Sigmoid colon (tissue), 7 donors: ENCODE data around the gene PSMD10. TPM values are rescaled to one million over a fixed set of nuclear protein-coding genes. Genes with fewer than 3 reads are reported as not detected.

ENCODE experiments used
- DNase-seq: peaks from one replicate; pipeline ENCODE4 v3.0.0-alpha.2; 2019
- H3K27ac ChIP-seq, 4 donors: fragments of 200-600 bp; sonication (generic); one replicate each; pipeline ENCODE4 v1.5.1; 2016 to 2019; ENCODE audit warnings: mild to moderate bottlenecking in 1 of 4
- H3K27me3 ChIP-seq, 3 donors: fragments of 200-600 bp; sonication (generic); one replicate each; pipeline ENCODE4 v1.5.1; 2019; ENCODE audit warnings: mild to moderate bottlenecking in 1 of 3
- H3K36me3 ChIP-seq, 4 donors: fragments of 200-600 bp; sonication (generic); one replicate each; pipeline ENCODE4 v1.5.1; 2016 to 2019
- H3K4me1 ChIP-seq, 4 donors: fragments of 200-600 bp; sonication (generic); one replicate each; pipeline ENCODE4 v1.5.1; 2017 to 2019
- H3K4me3 ChIP-seq, 4 donors: fragments of 200-600 bp; sonication (generic); one replicate each; pipeline ENCODE4 v1.5.1; 2017 to 2019; ENCODE audit warnings: mild to moderate bottlenecking in 2 of 4, moderate library complexity in 1 of 4
- H3K9me3 ChIP-seq, 4 donors: fragments of 200-600 bp in 3 of 4; sonication (generic) in 3 of 4; one replicate each; pipeline versions ENCODE4 v1.5.1 to v1.6.1; 2013 to 2019
- CTCF ChIP-seq, 4 experiments: fragments of 450-650 bp in 3 of 4; fragments of 200-600 bp in 1 of 4; IDR thresholded peaks; one replicate each; pipeline ENCODE4 v1.5.1; 2016 to 2019; ENCODE audit warnings: antibody characterized with exemption in 4 of 4, mild to moderate bottlenecking in 3 of 4, moderate library complexity in 2 of 4
- EP300 ChIP-seq, 4 donors: sonication (generic); formaldehyde crosslinking; IDR thresholded peaks; one replicate each; pipeline ENCODE4 v1.6.1; 2017; ENCODE audit warnings: antibody characterized with exemption in 4 of 4
- POLR2A ChIP-seq, 2 donors: fragments of 450-650 bp; IDR thresholded peaks; one replicate each; pipeline ENCODE4 v1.6.1; 2016; ENCODE audit warnings: antibody characterized with exemption in 2 of 2, mild to moderate bottlenecking in 2 of 2, moderate library complexity in 2 of 2
- POLR2AphosphoS5 ChIP-seq, 4 donors: sonication (generic); formaldehyde crosslinking; IDR thresholded peaks; one replicate each; pipeline ENCODE4 v1.6.1; 2017; ENCODE audit warnings: antibody characterized with exemption in 4 of 4
- WGBS, 2 donors: extraction: QIAGEN DNeasy Blood & Tissue Kit; methylation state at CpG; one replicate each; pipeline ENCODE4 v1.1.7; 2013; 5-methylcytosine and 5-hydroxymethylcytosine counted together
- intact Hi-C: fragments of 100-400 bp; cut with DNase I; formaldehyde crosslinking; loops from one replicate; pipeline ENCODE4 v1.15.1; 2023
- polyA plus RNA-seq, 3 donors: library from polyadenylated mRNA; stranded (reverse); fragments of 200-250 nt; gene quantifications; one replicate each; pipeline ENCODE4 v1.2.3, GENCODE V29; 2013
- total RNA-seq, 4 donors: library from RNA; depleted of rRNA; stranded (reverse); fragments of >200 nt; gene quantifications; one replicate each; pipeline ENCODE4 v1.1.0, GENCODE V29; 2016
- donor health status: healthy with polysubstance abuse.
- donor health status: Bipolar disorder and iron deficiency.
- donor health status: healthy.

PSMD10 gene
- total and polyA plus RNA-seq, 7 donors: 21.6 to 69.1 (median 39.0) TPM

- no peak for DNase-seq
- 97 to 98% methylated on average over 3 of the region's 3 CpGs for WGBS, 2 donors
- no peaks in the 10 kb centered on the region for H3K9me3 ChIP-seq
- no peaks in the 10 kb centered on the region for H3K27me3 ChIP-seq
- H3K4me3 ChIP-seq: no peak overlapping the region
- H3K27ac ChIP-seq: no peak overlapping the region
- no peaks in the 10 kb centered on the region for H3K36me3 ChIP-seq
- TF ChIP-seq EP300 (IDR thresholded peaks at IDR 0.05) (no peak), POLR2A (IDR thresholded peaks at IDR 0.05) (no peak), POLR2AphosphoS5 (IDR thresholded peaks at IDR 0.05) (no peak)
- intact Hi-C loops: no loop called here
- H3K4me1 ChIP-seq: peaks cover 0 to 10% (median 2%) of the 10 kb centered on the region in 4 donors
Measured at GRCh38 chrX:108123591-108124366, 32.4 kb upstream of the PSMD10 start.

GRCh38 chrX:108122748-108123147 is 31.4 kb upstream of the PSMD10 start:
- Histone ChIP-seq H3K4me3 (no peak overlapping the region), H3K4me1 (peaks cover 0 to 15% (median 2%) of the 10 kb centered on the region in 4 donors), H3K9me3 (no peaks in the 10 kb centered on the region), H3K27me3 (no peaks in the 10 kb centered on the region), H3K36me3 (no peaks in the 10 kb centered on the region), H3K27ac (no peak overlapping the region)
- no peak for TF ChIP-seq EP300 (IDR thresholded peaks at IDR 0.05)
- TF ChIP-seq POLR2A (IDR thresholded peaks at IDR 0.05): no peak
- TF ChIP-seq CTCF (IDR thresholded peaks at IDR 0.05): no peak
- TF ChIP-seq POLR2AphosphoS5 (IDR thresholded peaks at IDR 0.05): no peak
- DNase-seq: no peak
- intact Hi-C loops: no loop called here
- WGBS, 2 donors: 91 to 93% methylated on average over 2 of the region's 2 CpGs

- Histone ChIP-seq H3K9me3 (no peaks in the 10 kb centered on the region), H3K4me1 (peaks cover 0 to 15% (median 2%) of the 10 kb centered on the region in 4 donors), H3K27ac (no peak overlapping the region), H3K36me3 (no peaks in the 10 kb centered on the region), H3K27me3 (no peaks in the 10 kb centered on the region), H3K4me3 (no peak overlapping the region)
- WGBS, 2 donors: 28 to 66% methylated on average over 3 of the region's 3 CpGs
- intact Hi-C loops: no loop called here
- TF ChIP-seq POLR2A (IDR thresholded peaks at IDR 0.05) (no peak), CTCF (IDR thresholded peaks at IDR 0.05) (no peak), EP300 (IDR thresholded peaks at IDR 0.05) (no peak), POLR2AphosphoS5 (IDR thresholded peaks at IDR 0.05) (no peak)
- no peak for DNase-seq
Measured at GRCh38 chrX:108121291-108121690, 29.9 kb upstream of the PSMD10 start.

GRCh38 chrX:108117988-108118387 is 26.6 kb upstream of the PSMD10 start:
- Histone ChIP-seq H3K4me1 (peaks cover 0 to 15% (median 2%) of the 10 kb centered on the region in 4 donors), H3K27me3 (no peaks in the 10 kb centered on the region), H3K36me3 (no peaks in the 10 kb centered on the region), H3K9me3 (no peaks in the 10 kb centered on the region), H3K4me3 (no peak overlapping the region), H3K27ac (peak overlapping the region in 3 of 4 donors; percentile 31 to 35 (median 34))
- no peak for DNase-seq
- WGBS, 2 donors: 14 to 61% methylated on average over 3 of the region's 3 CpGs
- peak; percentile 41 to 84 (median 76) for TF ChIP-seq POLR2AphosphoS5 (IDR thresholded peaks at IDR 0.05)
- TF ChIP-seq CTCF (IDR thresholded peaks at IDR 0.05): no peak
- TF ChIP-seq EP300 (IDR thresholded peaks at IDR 0.05): peak in 1 of 4 donors; percentile 37
- intact Hi-C loops: no loop called here

GRCh38 chrX:108114541-108114940 is 23.2 kb upstream of the PSMD10 start:
- intact Hi-C loops: no loop called here
- no peak for DNase-seq
- Histone ChIP-seq H3K27me3 (no peaks in the 10 kb centered on the region), H3K4me1 (peaks cover 0 to 8% (median 0%) of the 10 kb centered on the region in 4 donors), H3K36me3 (no peaks in the 10 kb centered on the region), H3K9me3 (no peaks in the 10 kb centered on the region), H3K27ac (no peak overlapping the region), H3K4me3 (no peak overlapping the region)
- TF ChIP-seq CTCF (IDR thresholded peaks at IDR 0.05) (no peak), POLR2AphosphoS5 (IDR thresholded peaks at IDR 0.05) (no peak), EP300 (IDR thresholded peaks at IDR 0.05) (no peak)
